Vagina (tissue), 2 donors: Measurements from ENCODE around the gene CERK. TPM values are rescaled to one million over a fixed set of nuclear protein-coding genes. Genes with fewer than 3 reads are reported as not detected.

Source experiments
- DNase-seq, 2 donors: peaks; one replicate each; pipeline ENCODE4 v3.0.0-alpha.2; 2017; ENCODE audit errors: extremely low spot score in 2 of 2
- H3K27ac ChIP-seq: fragments of 200-600 bp; sonication (generic); one replicate; pipeline ENCODE4 v1.5.1; 2019
- H3K27me3 ChIP-seq: fragments of 200-600 bp; sonication (generic); one replicate; pipeline ENCODE4 v1.5.1; 2019
- H3K36me3 ChIP-seq, 2 donors: fragments of 200-600 bp; sonication (generic); one replicate each; pipeline ENCODE4 v1.5.1; 2017 to 2019
- H3K4me1 ChIP-seq: fragments of 200-600 bp; sonication (generic); one replicate; pipeline ENCODE4 v1.5.1; 2019
- H3K4me3 ChIP-seq, 2 donors: fragments of 200-600 bp; sonication (generic); 1 replicate in 1 of 2; 2 replicates in 1 of 2; pipeline ENCODE4 v1.5.1; 2016 to 2019
- H3K9me3 ChIP-seq: fragments of 200-600 bp; sonication (generic); one replicate; pipeline ENCODE4 v1.5.1; 2019
- POLR2A ChIP-seq, 2 donors: fragments of 450-650 bp; IDR thresholded peaks; one replicate each; pipeline ENCODE4 v1.6.1; 2017; ENCODE audit warnings: antibody characterized with exemption in 2 of 2, mild to moderate bottlenecking in 2 of 2, moderate library complexity in 2 of 2
- POLR2AphosphoS5 ChIP-seq, 2 donors: sonication (generic); formaldehyde crosslinking; IDR thresholded peaks; one replicate each; pipeline ENCODE4 v1.9.0; 2017; ENCODE audit warnings: antibody characterized with exemption in 2 of 2, mild to moderate bottlenecking in 2 of 2, low read depth in 1 of 2; ENCODE audit not compliant: insufficient read depth in 1 of 2
- intact Hi-C: fragments of 100-400 bp; cut with DNase I; formaldehyde crosslinking; loops from one replicate; pipeline ENCODE4 v1.15.1; 2023
- total RNA-seq: library from RNA; depleted of rRNA; stranded (reverse); fragments of >200 nt; gene quantifications from one replicate; pipeline ENCODE4 v1.2.3, GENCODE V29; 2016
- TF ChIP-seq, protein P1 (sequence below), 3 experiments: fragments of 450-650 bp in 2 of 3; fragments of 200-600 bp in 1 of 3; sonication (generic) in 1 of 3; IDR thresholded peaks; one replicate each; pipeline ENCODE4 v1.5.1; 2017 to 2019; ENCODE audit warnings: antibody characterized with exemption in 3 of 3, mild to moderate bottlenecking in 2 of 3, moderate library complexity in 2 of 3

CERK gene
- total RNA-seq, 1 donor from 2014 or later: 37.3 TPM

DNA sequence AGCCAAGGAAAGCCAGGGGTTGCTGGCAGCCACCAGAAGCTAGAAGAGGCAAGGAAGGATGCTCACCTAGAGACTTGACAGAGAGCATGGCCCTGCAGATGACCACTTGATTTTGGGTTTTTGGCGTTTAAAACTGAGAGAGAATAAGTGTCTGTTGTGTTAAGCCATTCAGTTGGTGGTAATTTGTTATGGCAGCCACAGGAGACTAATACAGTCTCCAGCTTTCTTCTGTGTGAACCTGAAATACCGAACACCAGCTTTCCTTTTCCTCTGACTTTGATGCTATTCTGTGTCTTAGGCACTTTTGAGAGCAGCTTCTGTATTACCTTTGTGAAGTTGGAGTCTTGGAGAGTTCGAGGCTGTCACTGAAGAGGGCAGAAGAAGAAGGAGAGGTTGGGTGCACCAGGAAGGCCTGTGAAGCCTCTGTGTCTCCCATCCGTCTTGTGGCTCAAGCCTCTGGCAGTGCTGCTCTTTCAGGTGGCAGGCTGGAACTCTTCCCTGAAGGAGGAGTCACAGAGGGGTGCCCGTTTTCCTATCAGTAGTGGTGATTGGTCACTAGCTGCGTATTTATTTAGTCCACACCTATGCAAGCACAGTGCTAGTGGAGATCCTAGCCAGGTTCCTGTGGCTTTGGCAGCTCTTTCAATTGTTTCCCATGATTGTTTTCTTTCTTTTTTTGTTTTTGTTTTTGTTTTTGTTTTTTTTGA, 26.9 kb upstream of the CERK start:
- no peaks in the 10 kb centered on the region for H3K9me3 ChIP-seq
- H3K27me3 ChIP-seq: no peaks in the 10 kb centered on the region
- peaks cover 46% of the 10 kb centered on the region for H3K4me1 ChIP-seq
- no peak overlapping the region for H3K27ac ChIP-seq
- no peaks in the 10 kb centered on the region for H3K36me3 ChIP-seq
- intact Hi-C loops: no loop called here
- TF ChIP-seq POLR2A (IDR thresholded peaks at IDR 0.05) (no peak), POLR2AphosphoS5 (IDR thresholded peaks at IDR 0.05; ENCODE audit: insufficient read depth in 1 of 2, low read depth in 1 of 2) (no peak)
- TF ChIP-seq, protein P1, sequence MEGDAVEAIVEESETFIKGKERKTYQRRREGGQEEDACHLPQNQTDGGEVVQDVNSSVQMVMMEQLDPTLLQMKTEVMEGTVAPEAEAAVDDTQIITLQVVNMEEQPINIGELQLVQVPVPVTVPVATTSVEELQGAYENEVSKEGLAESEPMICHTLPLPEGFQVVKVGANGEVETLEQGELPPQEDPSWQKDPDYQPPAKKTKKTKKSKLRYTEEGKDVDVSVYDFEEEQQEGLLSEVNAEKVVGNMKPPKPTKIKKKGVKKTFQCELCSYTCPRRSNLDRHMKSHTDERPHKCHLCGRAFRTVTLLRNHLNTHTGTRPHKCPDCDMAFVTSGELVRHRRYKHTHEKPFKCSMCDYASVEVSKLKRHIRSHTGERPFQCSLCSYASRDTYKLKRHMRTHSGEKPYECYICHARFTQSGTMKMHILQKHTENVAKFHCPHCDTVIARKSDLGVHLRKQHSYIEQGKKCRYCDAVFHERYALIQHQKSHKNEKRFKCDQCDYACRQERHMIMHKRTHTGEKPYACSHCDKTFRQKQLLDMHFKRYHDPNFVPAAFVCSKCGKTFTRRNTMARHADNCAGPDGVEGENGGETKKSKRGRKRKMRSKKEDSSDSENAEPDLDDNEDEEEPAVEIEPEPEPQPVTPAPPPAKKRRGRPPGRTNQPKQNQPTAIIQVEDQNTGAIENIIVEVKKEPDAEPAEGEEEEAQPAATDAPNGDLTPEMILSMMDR (IDR thresholded peaks at IDR 0.05): no peak
- DNase-seq: no peak
- H3K4me3 ChIP-seq: no peak overlapping the region

DNA sequence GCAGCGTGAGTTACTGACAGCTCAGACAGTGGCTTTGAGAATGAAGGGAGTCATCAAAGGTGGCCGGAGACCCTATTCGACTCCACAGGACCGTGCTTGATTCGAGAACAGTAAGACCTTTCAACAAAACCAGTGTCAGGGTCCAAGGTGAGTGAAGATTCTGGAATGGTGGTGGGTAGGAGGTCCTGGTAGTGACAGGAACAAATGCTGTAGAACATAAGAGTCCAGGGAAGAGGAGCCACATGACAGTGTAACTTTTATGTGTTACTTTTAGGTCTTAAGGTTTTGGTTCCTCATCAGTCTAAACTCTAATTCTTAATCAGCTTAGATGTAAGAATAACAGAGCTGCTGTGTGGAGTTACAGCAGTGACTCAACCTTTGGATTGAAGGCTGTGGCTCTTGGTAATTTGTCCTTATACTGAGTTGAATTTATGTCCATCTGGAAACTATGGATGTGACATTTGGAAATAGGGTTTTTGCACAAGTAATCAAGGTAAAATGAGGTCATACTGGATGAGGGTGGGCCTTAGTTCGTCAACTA, 26.2 kb upstream of the CERK start:
- DNase-seq: no peak
- TF ChIP-seq, protein P1 (IDR thresholded peaks at IDR 0.05): no peak
- TF ChIP-seq POLR2A (IDR thresholded peaks at IDR 0.05): no peak
- TF ChIP-seq POLR2AphosphoS5 (IDR thresholded peaks at IDR 0.05; ENCODE audit: insufficient read depth in 1 of 2, low read depth in 1 of 2): no peak
- no peaks in the 10 kb centered on the region for H3K27me3 ChIP-seq
- no peak overlapping the region for H3K27ac ChIP-seq
- H3K4me3 ChIP-seq: peak overlapping the region in 1 of 2 donors; percentile 95
- no peaks in the 10 kb centered on the region for H3K9me3 ChIP-seq
- peaks cover 43% of the 10 kb centered on the region for H3K4me1 ChIP-seq
- intact Hi-C loops: no loop called here
- no peaks in the 10 kb centered on the region for H3K36me3 ChIP-seq

DNA sequence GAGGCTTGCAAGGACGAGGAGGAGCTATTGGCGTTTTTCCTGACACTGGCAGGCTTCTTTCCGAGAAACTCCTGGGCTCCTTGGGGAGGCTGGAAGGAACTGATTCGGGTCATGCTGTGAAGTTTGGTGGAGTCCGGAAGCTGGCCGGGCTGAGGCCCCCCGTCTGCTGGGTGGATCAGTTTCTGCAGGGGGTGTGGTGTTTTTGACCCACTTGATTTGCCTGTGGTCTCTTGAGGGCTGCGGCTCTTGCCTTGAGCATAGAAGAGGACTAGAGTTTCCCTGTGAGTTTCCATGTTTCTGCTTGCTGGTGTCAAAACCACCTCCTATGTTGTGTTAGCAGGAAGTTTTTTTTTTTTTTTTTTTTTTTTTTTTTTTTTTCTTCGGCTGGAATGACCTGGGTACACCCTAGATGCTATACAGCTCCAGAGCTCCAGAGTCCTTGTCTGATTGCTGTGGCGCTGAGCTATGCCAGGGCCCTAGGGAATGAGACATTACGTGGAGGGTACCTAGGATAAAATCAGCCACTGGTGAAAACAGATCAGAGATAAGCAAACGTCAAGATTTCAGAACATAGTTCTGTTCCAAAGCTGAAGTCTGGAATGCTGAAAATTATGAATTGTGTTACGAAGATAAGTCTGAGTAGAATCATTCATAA, 25.1 kb upstream of the CERK start:
- intact Hi-C loops: no loop called here
- peaks cover 42% of the 10 kb centered on the region for H3K4me1 ChIP-seq
- peak overlapping the region; percentile 92 for H3K27ac ChIP-seq
- H3K36me3 ChIP-seq: no peaks in the 10 kb centered on the region
- DNase-seq: no peak
- TF ChIP-seq POLR2A (IDR thresholded peaks at IDR 0.05) (no peak), POLR2AphosphoS5 (IDR thresholded peaks at IDR 0.05; ENCODE audit: insufficient read depth in 1 of 2, low read depth in 1 of 2) (no peak)
- TF ChIP-seq, protein P1 (IDR thresholded peaks at IDR 0.05): no peak
- H3K27me3 ChIP-seq: no peaks in the 10 kb centered on the region
- no peaks in the 10 kb centered on the region for H3K9me3 ChIP-seq
- peak overlapping the region; percentile 95 for H3K4me3 ChIP-seq

DNA sequence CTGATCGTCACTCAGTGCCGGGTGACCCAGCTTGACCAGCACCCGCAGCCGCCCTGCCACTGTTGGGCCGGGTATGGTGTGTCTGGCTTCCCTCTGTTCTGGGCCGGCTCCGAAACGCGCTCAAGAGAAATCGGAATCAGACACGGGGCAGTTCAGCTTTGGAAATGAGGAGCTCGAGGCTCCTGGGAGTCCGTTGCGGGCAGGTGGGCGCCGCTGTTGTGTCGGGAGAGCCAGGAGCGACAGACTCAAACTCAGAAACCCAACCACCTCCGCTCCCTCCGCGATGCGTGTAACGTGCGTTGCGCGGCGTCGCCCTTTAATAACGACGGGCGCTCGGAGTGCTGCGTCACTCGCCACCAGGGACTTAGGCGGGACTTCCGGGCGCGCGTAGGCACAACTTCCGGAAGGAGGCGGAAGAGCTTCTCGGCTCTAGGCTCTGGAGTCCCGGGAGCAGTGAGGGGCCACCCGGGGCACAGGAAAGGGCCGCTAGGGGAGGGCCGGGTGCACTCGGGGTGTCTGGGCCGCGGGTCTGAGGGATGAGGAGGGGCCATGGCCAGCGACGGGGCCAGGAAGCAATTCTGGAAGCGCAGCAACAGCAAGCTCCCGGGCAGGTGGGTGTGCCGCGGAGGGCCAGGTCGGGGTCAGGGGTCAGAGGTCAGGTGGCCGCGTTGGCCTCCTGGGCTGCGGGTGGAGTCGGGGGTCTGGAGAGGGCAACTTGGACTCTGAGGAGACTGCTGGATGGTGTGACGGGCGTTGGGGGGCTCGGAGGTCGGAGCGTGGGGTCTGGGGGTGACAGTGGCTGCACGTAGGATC, 24.4 kb upstream of the CERK start, which contains the start of gene TBC1D22A:
Gene TBC1D22A (plus strand): TSS at position 413 of the 813 bp plus-strand sequence. CDS start 137 bp downstream, at position 550.
- DNase-seq: no peak
- Histone ChIP-seq H3K36me3 (no peaks in the 10 kb centered on the region), H3K9me3 (no peaks in the 10 kb centered on the region), H3K27ac (peak within 1 kb of the TSS; percentile 92), H3K4me3 (peak within 1 kb of the TSS; percentile 95), H3K27me3 (no peaks in the 10 kb centered on the region), H3K4me1 (peaks cover 36% of the 10 kb centered on the region)
- intact Hi-C loops: no loop called here
- peak; percentile 97 to 100 for TF ChIP-seq POLR2AphosphoS5 (IDR thresholded peaks at IDR 0.05; ENCODE audit: insufficient read depth in 1 of 2, low read depth in 1 of 2)
- TF ChIP-seq, protein P1 (IDR thresholded peaks at IDR 0.05): peak in 1 of 3 experiments; percentile 33
- peak; percentile 46 to 95 for TF ChIP-seq POLR2A (IDR thresholded peaks at IDR 0.05)
